Hippocampal formation (tissue), 2 donors: ENCODE measurements around the gene TMEM225B.
"Not testable (repeated sequence)": the region's sequence is repeated elsewhere in the genome, so short reads cannot be mapped to it uniquely, and the experiment has no call there.

Source experiments
- DNase-seq, 2 donors: peaks; one replicate each; lab custom pipeline; 2025; lab: John Stamatoyannopoulos, UW

Gene TMEM225B

GRCh38 chr7:99654626-99655025 lies 56.6 kb downstream of the TMEM225B start:
- not testable (repeated sequence) for DNase-seq

GRCh38 chr7:99657879-99658278 lies 59.8 kb downstream of the TMEM225B start:
- not testable (repeated sequence) for DNase-seq
